ENCODE measurements around the gene POLR3G.

The POLR3G gene

GRCh38 chr5:90503596-90503995 is 28.9 kb downstream of the POLR3G start (continued):
- TF ChIP-seq EGR2 (tag by site-specific recombination; IDR thresholded peaks at IDR 0.05; ENCODE audit: low read depth) (no peak), ZNF155 (tag by site-specific recombination; IDR thresholded peaks at IDR 0.05) (no peak), BCL11B (tag by site-specific recombination; IDR thresholded peaks at IDR 0.05; ENCODE audit: low read depth) (no peak)

GRCh38 chr5:90504743-90505142 is 30.1 kb downstream of the POLR3G start:
- TF ChIP-seq ZNF416 (tag by site-specific recombination; IDR thresholded peaks at IDR 0.05) (no peak), ZNF449 (tag by site-specific recombination; IDR thresholded peaks at IDR 0.05) (no peak), ZNF404 (tag by site-specific recombination; IDR thresholded peaks at IDR 0.05) (no peak), HOXC10 (CRISPR knock-in tag; IDR thresholded peaks at IDR 0.05) (no peak), ZNF610 (tag by site-specific recombination; IDR thresholded peaks at IDR 0.05; ENCODE audit: borderline replicate concordance) (no peak), HOXA7 (CRISPR knock-in tag; IDR thresholded peaks at IDR 0.05; ENCODE audit: borderline replicate concordance) (no peak), ZBTB49 (tag by site-specific recombination; IDR thresholded peaks at IDR 0.05; ENCODE audit: low read depth) (no peak), ZNF184 (tag by site-specific recombination; IDR thresholded peaks at IDR 0.05) (no peak), PRDM10 (tag by site-specific recombination; IDR thresholded peaks at IDR 0.05) (no peak)
- no peak overlapping the region for H3K4me3 ChIP-seq (ENCODE audit: low read depth, low read length)
- H3K36me3 ChIP-seq (ENCODE audit: control insufficient read depth in 2 of 2, insufficient read depth in 1 of 2, low read length in 2 of 2) = no peaks in the 10 kb centered on the region
- no peaks in the 10 kb centered on the region for H3K9me3 ChIP-seq (ENCODE audit: control insufficient read depth, insufficient read depth, low read depth, low read length)
- CTCF ChIA-PET = interaction anchor here (0.7 kb wide), 1 partner anchor 1021 kb away, joined by 4 read pairs; no protein-coding TSS in a partner anchor
- POLR2A ChIA-PET = no interaction called here
- H3K27ac ChIP-seq (ENCODE audit: extremely low read depth, low read depth, low read length) = no peak overlapping the region
- no peaks in the 10 kb centered on the region for H3K4me1 ChIP-seq (ENCODE audit: control insufficient read depth, insufficient read depth, low read length)

GRCh38 chr5:90506221-90506620 is 31.6 kb downstream of the POLR3G start:
- ChIA-PET CTCF (no interaction called here), POLR2A (no interaction called here)
- Histone ChIP-seq H3K27ac (ENCODE audit: extremely low read depth, low read depth, low read length) (no peak overlapping the region), H3K9me3 (ENCODE audit: control insufficient read depth, insufficient read depth, low read depth, low read length) (no peaks in the 10 kb centered on the region), H3K4me1 (ENCODE audit: control insufficient read depth, insufficient read depth, low read length) (no peaks in the 10 kb centered on the region), H3K36me3 (ENCODE audit: control insufficient read depth in 2 of 2, insufficient read depth in 1 of 2, low read length in 2 of 2) (no peaks in the 10 kb centered on the region), H3K4me3 (ENCODE audit: low read depth, low read length) (no peak overlapping the region)
- TF ChIP-seq ZNF324 (tag by site-specific recombination; IDR thresholded peaks at IDR 0.05) (no peak), ZFP41 (tag by site-specific recombination; IDR thresholded peaks at IDR 0.05; ENCODE audit: borderline replicate concordance) (no peak), TCF7L2 (IDR thresholded peaks at IDR 0.05; ENCODE audit: borderline replicate concordance, low read depth, low read length) (no peak)
